ENCODE results near the gene ASB6.

DNA sequence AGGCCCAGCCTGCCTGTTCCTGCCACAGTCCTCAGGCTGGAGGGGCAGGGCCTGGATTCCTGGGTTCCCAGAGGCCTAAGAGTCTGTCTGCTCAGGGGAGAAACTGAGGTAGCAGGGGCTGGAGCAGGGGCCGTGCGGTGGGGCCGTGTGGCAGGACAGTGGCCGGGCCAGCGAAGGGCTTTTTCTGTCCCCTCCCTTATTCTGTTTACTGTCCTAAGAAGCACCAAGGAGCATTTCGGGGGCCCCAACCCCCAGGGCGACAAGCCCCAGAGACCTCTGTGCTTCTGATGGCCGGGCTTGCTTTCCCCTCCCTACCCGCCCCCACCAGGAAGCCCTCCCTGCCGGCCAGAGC lies 6.8 kb upstream of the ASB6 start:
- TF ChIP-seq POLR2A (IDR thresholded peaks at IDR 0.05) (no peak), POLR2AphosphoS5 (IDR thresholded peaks at IDR 0.05) (no peak)
- TF ChIP-seq, protein P1, sequence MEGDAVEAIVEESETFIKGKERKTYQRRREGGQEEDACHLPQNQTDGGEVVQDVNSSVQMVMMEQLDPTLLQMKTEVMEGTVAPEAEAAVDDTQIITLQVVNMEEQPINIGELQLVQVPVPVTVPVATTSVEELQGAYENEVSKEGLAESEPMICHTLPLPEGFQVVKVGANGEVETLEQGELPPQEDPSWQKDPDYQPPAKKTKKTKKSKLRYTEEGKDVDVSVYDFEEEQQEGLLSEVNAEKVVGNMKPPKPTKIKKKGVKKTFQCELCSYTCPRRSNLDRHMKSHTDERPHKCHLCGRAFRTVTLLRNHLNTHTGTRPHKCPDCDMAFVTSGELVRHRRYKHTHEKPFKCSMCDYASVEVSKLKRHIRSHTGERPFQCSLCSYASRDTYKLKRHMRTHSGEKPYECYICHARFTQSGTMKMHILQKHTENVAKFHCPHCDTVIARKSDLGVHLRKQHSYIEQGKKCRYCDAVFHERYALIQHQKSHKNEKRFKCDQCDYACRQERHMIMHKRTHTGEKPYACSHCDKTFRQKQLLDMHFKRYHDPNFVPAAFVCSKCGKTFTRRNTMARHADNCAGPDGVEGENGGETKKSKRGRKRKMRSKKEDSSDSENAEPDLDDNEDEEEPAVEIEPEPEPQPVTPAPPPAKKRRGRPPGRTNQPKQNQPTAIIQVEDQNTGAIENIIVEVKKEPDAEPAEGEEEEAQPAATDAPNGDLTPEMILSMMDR (IDR thresholded peaks at IDR 0.05), result no peak

Measured in stomach (tissue), 4 donors.